Liver (tissue), 9 donors: ENCODE data around the gene LBP. TPM values are rescaled to one million over a fixed set of nuclear protein-coding genes. Genes with fewer than 3 reads are reported as not detected.

Source experiments
- DNase-seq: peaks from one replicate; pipeline ENCODE4 v3.0.0-alpha.2; 2017; ENCODE audit warnings: low spot score
- H3K27ac ChIP-seq, 2 donors: one replicate each; pipeline ENCODE4 v1.7.0; 2013; ENCODE audit warnings: inconsistent platforms in 2 of 2, low read length in 2 of 2, control low read depth in 1 of 2, low read depth in 1 of 2, mild to moderate bottlenecking in 1 of 2
- H3K27me3 ChIP-seq, 4 donors: one replicate each; pipeline versions ENCODE4 v1.6.1 to v1.7.0; 2013; ENCODE audit warnings: low read length in 3 of 4, inconsistent platforms in 1 of 4, mild to moderate bottlenecking in 1 of 4, moderate library complexity in 1 of 4; ENCODE audit not compliant: control insufficient read depth in 4 of 4, insufficient read depth in 4 of 4
- H3K36me3 ChIP-seq, 4 donors: one replicate each; pipeline versions ENCODE4 v1.6.1 to v1.7.0; 2013; ENCODE audit warnings: low read length in 3 of 4, mild to moderate bottlenecking in 3 of 4, low read depth in 1 of 4, moderate library complexity in 1 of 4; ENCODE audit not compliant: control insufficient read depth in 4 of 4, insufficient read depth in 3 of 4
- H3K4me1 ChIP-seq, 4 donors: one replicate each; pipeline versions ENCODE4 v1.6.1 to v1.7.0; 2013; ENCODE audit warnings: low read length in 3 of 4, mild to moderate bottlenecking in 3 of 4, moderate library complexity in 1 of 4; ENCODE audit not compliant: control insufficient read depth in 4 of 4, insufficient read depth in 4 of 4
- H3K4me3 ChIP-seq, 3 donors: one replicate each; pipeline versions ENCODE4 v1.6.1 to v1.7.0; 2013; ENCODE audit warnings: low read length in 3 of 3, control low read depth in 1 of 3, low read depth in 1 of 3, mild to moderate bottlenecking in 1 of 3
- H3K9ac ChIP-seq, 2 donors: one replicate each; pipeline ENCODE4 v1.7.0; 2013; ENCODE audit warnings: low read length in 2 of 2, mild to moderate bottlenecking in 2 of 2, moderate library complexity in 2 of 2, control low read depth in 1 of 2, low read depth in 1 of 2
- H3K9me3 ChIP-seq, 4 donors: one replicate each; pipeline versions ENCODE4 v1.6.1 to v1.7.0; 2013; ENCODE audit warnings: low read length in 3 of 4; ENCODE audit not compliant: control insufficient read depth in 4 of 4
- CTCF ChIP-seq: fragments of 150-350 bp; IDR thresholded peaks from 2 replicates; pipeline ENCODE4 v1.5.1; 2017; ENCODE audit warnings: improper control_type of control experiment, low read depth, low read length; ENCODE audit not compliant: missing input control
- EGR1 ChIP-seq, 2 donors: IDR thresholded peaks; 2 replicates each; pipeline ENCODE4 v1.6.1; 2016 to 2018; ENCODE audit warnings: antibody characterized with exemption in 2 of 2, low read depth in 2 of 2
- FOXA1 ChIP-seq: IDR thresholded peaks from 2 replicates; pipeline ENCODE4 v1.6.1; 2016; ENCODE audit warnings: antibody characterized with exemption
- FOXA2 ChIP-seq: IDR thresholded peaks from 2 replicates; pipeline ENCODE4 v1.6.1; 2016; ENCODE audit warnings: antibody characterized with exemption
- GABPA ChIP-seq, 2 donors: IDR thresholded peaks in 1 of 2; conservative IDR thresholded peaks in 1 of 2; 2 replicates each; pipeline ENCODE4 v1.6.1; 2016; ENCODE audit warnings: antibody characterized with exemption in 2 of 2, mild to moderate bottlenecking in 1 of 2, moderate library complexity in 1 of 2
- HNF4A ChIP-seq, 2 donors: conservative IDR thresholded peaks; 2 replicates each; pipeline ENCODE4 v1.6.1; 2016; ENCODE audit warnings: antibody characterized with exemption in 2 of 2, mild to moderate bottlenecking in 2 of 2
- HNF4G ChIP-seq: IDR thresholded peaks from 2 replicates; pipeline ENCODE4 v1.6.1; 2016; ENCODE audit warnings: antibody characterized with exemption
- JUND ChIP-seq, 2 donors: IDR thresholded peaks; 2 replicates each; pipeline ENCODE4 v1.6.1; 2016; ENCODE audit warnings: antibody characterized with exemption in 2 of 2
- MAX ChIP-seq: IDR thresholded peaks from 2 replicates; pipeline ENCODE4 v1.6.1; 2016; ENCODE audit warnings: antibody characterized with exemption
- NR2F2 ChIP-seq: IDR thresholded peaks from 2 replicates; pipeline ENCODE4 v1.6.1; 2016; ENCODE audit warnings: antibody characterized with exemption
- RAD21 ChIP-seq, 2 donors: IDR thresholded peaks; 2 replicates each; pipeline ENCODE4 v1.6.1; 2016; ENCODE audit warnings: antibody characterized with exemption in 2 of 2, mild to moderate bottlenecking in 2 of 2
- RXRA ChIP-seq, 2 donors: IDR thresholded peaks; 2 replicates each; pipeline ENCODE4 v1.6.1; 2017 to 2018; ENCODE audit warnings: antibody characterized with exemption in 2 of 2, mild to moderate bottlenecking in 1 of 2
- SP1 ChIP-seq: IDR thresholded peaks from 2 replicates; pipeline ENCODE4 v1.6.1; 2018; ENCODE audit warnings: antibody characterized with exemption, mild to moderate bottlenecking
- TAF1 ChIP-seq: conservative IDR thresholded peaks from 2 replicates; pipeline ENCODE4 v1.6.1; 2016; ENCODE audit warnings: antibody characterized with exemption, mild to moderate bottlenecking
- YY1 ChIP-seq: IDR thresholded peaks from 2 replicates; pipeline ENCODE4 v1.6.1; 2016; ENCODE audit warnings: antibody characterized with exemption, mild to moderate bottlenecking
- ZBTB33 ChIP-seq: IDR thresholded peaks from 2 replicates; pipeline ENCODE4 v1.6.1; 2016; ENCODE audit warnings: antibody characterized with exemption
- WGBS: extraction: QIAGEN DNeasy Blood & Tissue Kit; methylation state at CpG from one replicate; pipeline ENCODE4 v1.1.7; 2013; 5-methylcytosine and 5-hydroxymethylcytosine counted together
- polyA plus RNA-seq, 2 donors: library from polyadenylated mRNA; stranded (reverse) in 1 of 2; unstranded in 1 of 2; fragments of 200-250 nt in 1 of 2; fragments of >200 nt in 1 of 2; fragmentation: Nextera tagmentation in 1 of 2; extraction: Ambion mirVana in 1 of 2; gene quantifications; one replicate each; pipeline versions ENCODE4 v1.2.1 to v1.2.3, GENCODE V29; 2013 to 2015
- total RNA-seq, 2 donors: library from RNA; depleted of rRNA; stranded (reverse); fragments of >200 nt; gene quantifications; one replicate each; pipeline ENCODE4 v1.2.3, GENCODE V29; 2014
- donor health status: healthy.
- donor health status: healthy.
- donor health status: healthy.
- donor health status: healthy.
- donor health status: healthy.

LBP gene
- total and polyA plus RNA-seq, 4 donors = 561 to 1,485 (median 1,083) TPM

- TF ChIP-seq RAD21 (IDR thresholded peaks at IDR 0.05) = peak in 1 of 2 donors; percentile 5
- peak in 1 of 2 donors; percentile 65 for TF ChIP-seq EGR1 (IDR thresholded peaks at IDR 0.05; ENCODE audit: low read depth in 2 of 2)
- peak; percentile 78 to 82 for TF ChIP-seq HNF4A (conservative IDR thresholded peaks at IDR 0.05)
Observed at GRCh38 chr20:38345643-38346042, 639 bp upstream of the LBP start (continued).

DNA sequence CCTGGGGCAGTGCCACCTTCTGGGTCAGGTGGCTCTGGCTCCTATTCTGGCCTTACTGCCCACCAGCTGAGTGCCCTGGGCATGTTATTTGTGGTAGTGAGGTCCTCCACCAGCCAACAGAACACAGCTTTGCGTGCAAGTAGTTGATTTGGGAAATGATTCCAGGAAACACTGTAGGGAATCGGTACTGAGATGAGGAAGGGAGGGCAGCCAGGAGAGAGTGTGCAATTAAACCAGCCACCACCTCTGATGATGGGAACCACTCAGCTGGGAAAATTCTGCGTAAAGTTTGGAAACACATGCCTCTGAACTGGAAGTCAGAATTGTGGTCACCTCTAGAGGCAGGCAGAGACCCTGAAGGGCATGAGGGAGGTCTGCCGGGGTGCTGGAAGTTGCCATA lies 459 bp downstream of the LBP start:
- H3K4me1 ChIP-seq = peaks cover 5 to 77% (median 56%) of the 10 kb centered on the region in 4 donors
- H3K4me3 ChIP-seq = peak overlapping the region; percentile 67 to 90 (median 72)
- TF ChIP-seq NR2F2 (no peak), FOXA2 (no peak), GABPA (IDR thresholded peaks at IDR 0.05 in 1 of 2, conservative IDR thresholded peaks at IDR 0.05 in 1 of 2) (no peak), MAX (no peak), ZBTB33 (no peak), RXRA (IDR thresholded peaks at IDR 0.05) (no peak), TAF1 (no peak), HNF4A (conservative IDR thresholded peaks at IDR 0.05) (no peak), HNF4G (no peak), JUND (IDR thresholded peaks at IDR 0.05) (no peak), YY1 (no peak), SP1 (no peak)
- H3K9me3 ChIP-seq = no peaks in the 10 kb centered on the region
- 36% methylated on average over 4 of the region's 4 CpGs for WGBS
- peak overlapping the region; percentile 89 to 93 for H3K9ac ChIP-seq
- H3K27me3 ChIP-seq = no peaks in the 10 kb centered on the region
- H3K36me3 ChIP-seq = peaks cover 6 to 25% (median 11%) of the 10 kb centered on the region in 4 donors
- DNase-seq = no peak
- H3K27ac ChIP-seq = peak overlapping the region; percentile 95 to 98

- Histone ChIP-seq H3K36me3 (peaks cover 6 to 41% (median 19%) of the 10 kb centered on the region in 4 donors), H3K27me3 (no peaks in the 10 kb centered on the region), H3K4me3 (no peak overlapping the region), H3K9ac (no peak overlapping the region), H3K4me1 (peaks cover 3 to 70% (median 39%) of the 10 kb centered on the region in 4 donors), H3K27ac (peak overlapping the region in 1 of 2 donors; percentile 58), H3K9me3 (no peaks in the 10 kb centered on the region)
- no peak for TF ChIP-seq JUND (IDR thresholded peaks at IDR 0.05)
- TF ChIP-seq TAF1 = no peak
- no peak for TF ChIP-seq YY1
- no peak for TF ChIP-seq GABPA (IDR thresholded peaks at IDR 0.05 in 1 of 2, conservative IDR thresholded peaks at IDR 0.05 in 1 of 2)
- TF ChIP-seq FOXA2 = no peak
- no peak for TF ChIP-seq RXRA (IDR thresholded peaks at IDR 0.05)
- TF ChIP-seq EGR1 (IDR thresholded peaks at IDR 0.05; ENCODE audit: low read depth in 2 of 2) = no peak
- no peak for TF ChIP-seq SP1
- TF ChIP-seq NR2F2 = no peak
- TF ChIP-seq MAX = no peak
- TF ChIP-seq RAD21 (IDR thresholded peaks at IDR 0.05) = no peak
- TF ChIP-seq HNF4A (conservative IDR thresholded peaks at IDR 0.05) = no peak
- TF ChIP-seq CTCF = no peak
- TF ChIP-seq FOXA1 = no peak
- no peak for DNase-seq
- WGBS = 75% methylated on average over 5 of the region's 5 CpGs
Observed at GRCh38 chr20:38349856-38350255, 3.6 kb downstream of the LBP start.
